ENCODE data around the gene IFIT2.

GRCh38 chr10:89352802-89353201, 51.0 kb downstream of the IFIT2 start:
- no peak for TF ChIP-seq CTCF (conservative IDR thresholded peaks at IDR 0.05; ENCODE audit: low read length)
- TF ChIP-seq EZH2phosphoT487 (IDR thresholded peaks at IDR 0.05; ENCODE audit: borderline replicate concordance): no peak
